Fibroblast of peridontal ligament (primary cell): ENCODE data around the gene TSSC4.
A peak's percentile ranks its signal among the peaks of the same experiment; 100 is the strongest.

ENCODE experiments used
- DNase-seq: peaks from one replicate; pipeline ENCODE4 v3.0.0-alpha.2; 2010; ENCODE audit errors: extremely low read depth

Gene TSSC4

GRCh38 chr11:2447951-2448650, 47.6 kb downstream of the TSSC4 start:
- no peak for DNase-seq

GRCh38 chr11:2448661-2449547, 48.4 kb downstream of the TSSC4 start:
- DNase-seq = no peak

GRCh38 chr11:2449548-2450320, 49.2 kb downstream of the TSSC4 start:
- DNase-seq = no peak

- no peak for DNase-seq
Measured at GRCh38 chr11:2450321-2451041, 49.9 kb downstream of the TSSC4 start.

- no peak for DNase-seq
Measured at GRCh38 chr11:2451336-2451735, 50.8 kb downstream of the TSSC4 start.

- DNase-seq = no peak
Measured at GRCh38 chr11:2451916-2452315, 51.4 kb downstream of the TSSC4 start.

GRCh38 chr11:2452321-2453012, 51.9 kb downstream of the TSSC4 start:
- peak; percentile 31 for DNase-seq

GRCh38 chr11:2453436-2453835, 52.9 kb downstream of the TSSC4 start:
- DNase-seq = no peak
